ENCODE data around the gene TPST1.

The TPST1 gene

DNA sequence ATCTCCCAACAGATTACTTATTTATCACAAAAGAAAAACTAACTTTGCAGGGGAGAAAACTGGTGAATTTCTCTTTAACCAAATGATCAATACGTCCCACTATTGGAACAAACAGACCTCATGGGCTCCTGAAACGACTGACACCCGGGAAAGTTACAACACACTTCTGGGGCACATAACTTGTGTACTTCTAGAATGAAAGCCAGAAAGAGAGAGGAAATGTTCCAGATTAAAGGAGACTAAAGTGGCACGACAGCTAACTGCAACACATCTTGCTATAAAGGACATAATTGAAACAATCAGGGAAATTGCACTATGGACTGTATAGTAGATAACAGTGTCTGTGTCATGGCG lies 14.7 kb upstream of the TPST1 start:
- Histone ChIP-seq H3K36me3 (ENCODE audit: insufficient read depth, low read length) (no peaks in the 10 kb centered on the region), H2AFZ (ENCODE audit: low read depth, low read length) (no peak overlapping the region), H3K4me3 (ENCODE audit: low read depth in 1 of 2, low read length in 2 of 2) (no peak overlapping the region), H3K4me2 (ENCODE audit: insufficient read depth, low read length) (no peak overlapping the region), H3K27me3 (ENCODE audit: insufficient read depth, low read length, poor library complexity) (peaks cover 4% of the 10 kb centered on the region), H4K20me1 (ENCODE audit: insufficient read depth, low read length) (no peaks in the 10 kb centered on the region), H3K27ac (ENCODE audit: low read length) (no peak overlapping the region), H3K4me1 (ENCODE audit: insufficient read depth, low read length) (no peaks in the 10 kb centered on the region), H3K9ac (ENCODE audit: low read depth, low read length) (no peak overlapping the region), H3K9me3 (ENCODE audit: insufficient read depth, low read length, severe bottlenecking) (no peaks in the 10 kb centered on the region), H3K79me2 (ENCODE audit: insufficient read depth, low read length) (no peaks in the 10 kb centered on the region)
- no peak for ATAC-seq (ENCODE audit: insufficient read depth, low read depth)
- no peak for DNase-seq
- TF ChIP-seq CTCF (IDR thresholded peaks at IDR 0.05; ENCODE audit: borderline replicate concordance, extremely low read depth, low read length, poor library complexity, severe bottlenecking): no peak
- TF ChIP-seq EZH2 (IDR thresholded peaks at IDR 0.05; ENCODE audit: borderline replicate concordance, low read depth, low read length, severe bottlenecking): no peak

DNA sequence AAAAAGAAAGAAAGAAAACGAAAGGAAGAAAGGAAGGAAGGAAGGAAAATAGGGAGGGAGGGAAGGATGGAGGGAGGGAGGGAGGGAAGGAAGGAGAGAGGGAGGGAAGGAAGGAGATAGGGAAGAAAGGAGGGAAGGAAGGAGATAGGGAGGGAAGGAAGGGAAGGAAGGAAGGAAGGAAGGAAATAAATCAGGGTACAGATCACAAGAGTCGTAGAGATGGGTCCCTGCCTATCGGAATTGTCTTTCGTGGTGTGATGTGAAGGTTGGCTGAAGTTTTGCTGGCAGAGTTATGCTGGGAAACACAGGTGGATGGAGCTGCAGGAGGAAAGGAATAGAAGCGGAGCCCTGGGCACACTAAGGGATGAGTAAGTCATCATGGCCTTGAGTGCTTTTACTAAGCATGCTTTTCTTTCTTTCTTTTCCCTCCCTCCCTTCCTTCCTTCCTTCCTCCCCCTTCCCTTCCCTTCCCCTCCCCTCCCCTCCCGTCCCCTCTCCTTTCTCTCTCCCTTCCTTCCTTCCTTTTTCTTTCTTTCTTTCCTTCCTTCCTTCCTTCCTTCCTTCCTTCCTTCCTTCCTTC lies 11.9 kb upstream of the TPST1 start:
- H4K20me1 ChIP-seq (ENCODE audit: insufficient read depth, low read length): no peaks in the 10 kb centered on the region
- H3K27me3 ChIP-seq (ENCODE audit: insufficient read depth, low read length, poor library complexity): peaks cover 11% of the 10 kb centered on the region
- H3K4me2 ChIP-seq (ENCODE audit: insufficient read depth, low read length): no peak overlapping the region
- H3K9me3 ChIP-seq (ENCODE audit: insufficient read depth, low read length, severe bottlenecking): no peaks in the 10 kb centered on the region
- DNase-seq (no peak), ATAC-seq (ENCODE audit: insufficient read depth, low read depth) (no peak)
- H3K27ac ChIP-seq (ENCODE audit: low read length): no peak overlapping the region
- no peaks in the 10 kb centered on the region for H3K79me2 ChIP-seq (ENCODE audit: insufficient read depth, low read length)
- no peaks in the 10 kb centered on the region for H3K4me1 ChIP-seq (ENCODE audit: insufficient read depth, low read length)
- H3K4me3 ChIP-seq (ENCODE audit: low read depth in 1 of 2, low read length in 2 of 2): no peak overlapping the region
- H3K9ac ChIP-seq (ENCODE audit: low read depth, low read length): no peak overlapping the region
- no peak overlapping the region for H2AFZ ChIP-seq (ENCODE audit: low read depth, low read length)
- TF ChIP-seq CTCF (IDR thresholded peaks at IDR 0.05; ENCODE audit: borderline replicate concordance, extremely low read depth, low read length, poor library complexity, severe bottlenecking) (no peak), EZH2 (IDR thresholded peaks at IDR 0.05; ENCODE audit: borderline replicate concordance, low read depth, low read length, severe bottlenecking) (no peak)
- H3K36me3 ChIP-seq (ENCODE audit: insufficient read depth, low read length): no peaks in the 10 kb centered on the region

GRCh38 chr7:66198469-66198868 lies 6.7 kb upstream of the TPST1 start:
- Histone ChIP-seq H3K4me3 (ENCODE audit: low read depth in 1 of 2, low read length in 2 of 2) (no peak overlapping the region), H3K4me1 (ENCODE audit: insufficient read depth, low read length) (no peaks in the 10 kb centered on the region), H2AFZ (ENCODE audit: low read depth, low read length) (no peak overlapping the region), H4K20me1 (ENCODE audit: insufficient read depth, low read length) (no peaks in the 10 kb centered on the region), H3K4me2 (ENCODE audit: insufficient read depth, low read length) (no peak overlapping the region), H3K27ac (ENCODE audit: low read length) (no peak overlapping the region), H3K9me3 (ENCODE audit: insufficient read depth, low read length, severe bottlenecking) (no peaks in the 10 kb centered on the region), H3K27me3 (ENCODE audit: insufficient read depth, low read length, poor library complexity) (peaks cover 14% of the 10 kb centered on the region), H3K79me2 (ENCODE audit: insufficient read depth, low read length) (no peaks in the 10 kb centered on the region), H3K9ac (ENCODE audit: low read depth, low read length) (no peak overlapping the region), H3K36me3 (ENCODE audit: insufficient read depth, low read length) (no peaks in the 10 kb centered on the region)
- ATAC-seq (ENCODE audit: insufficient read depth, low read depth): no peak
- no peak for TF ChIP-seq EZH2 (IDR thresholded peaks at IDR 0.05; ENCODE audit: borderline replicate concordance, low read depth, low read length, severe bottlenecking)
- no peak for TF ChIP-seq CTCF (IDR thresholded peaks at IDR 0.05; ENCODE audit: borderline replicate concordance, extremely low read depth, low read length, poor library complexity, severe bottlenecking)
- DNase-seq: no peak

GRCh38 chr7:66198956-66199355 lies 6.2 kb upstream of the TPST1 start:
- H2AFZ ChIP-seq (ENCODE audit: low read depth, low read length): no peak overlapping the region
- no peaks in the 10 kb centered on the region for H4K20me1 ChIP-seq (ENCODE audit: insufficient read depth, low read length)
- H3K4me1 ChIP-seq (ENCODE audit: insufficient read depth, low read length): no peaks in the 10 kb centered on the region
- no peak overlapping the region for H3K4me2 ChIP-seq (ENCODE audit: insufficient read depth, low read length)
- no peak overlapping the region for H3K9ac ChIP-seq (ENCODE audit: low read depth, low read length)
- TF ChIP-seq EZH2 (IDR thresholded peaks at IDR 0.05; ENCODE audit: borderline replicate concordance, low read depth, low read length, severe bottlenecking) (no peak), CTCF (IDR thresholded peaks at IDR 0.05; ENCODE audit: borderline replicate concordance, extremely low read depth, low read length, poor library complexity, severe bottlenecking) (no peak)
- no peak overlapping the region for H3K4me3 ChIP-seq (ENCODE audit: low read depth in 1 of 2, low read length in 2 of 2)
- H3K9me3 ChIP-seq (ENCODE audit: insufficient read depth, low read length, severe bottlenecking): no peaks in the 10 kb centered on the region
- no peak overlapping the region for H3K27ac ChIP-seq (ENCODE audit: low read length)
- H3K27me3 ChIP-seq (ENCODE audit: insufficient read depth, low read length, poor library complexity): peaks cover 14% of the 10 kb centered on the region
- ATAC-seq (ENCODE audit: insufficient read depth, low read depth) (no peak), DNase-seq (no peak)
- no peaks in the 10 kb centered on the region for H3K36me3 ChIP-seq (ENCODE audit: insufficient read depth, low read length)
- no peaks in the 10 kb centered on the region for H3K79me2 ChIP-seq (ENCODE audit: insufficient read depth, low read length)
